Activated CD8-positive, alpha-beta memory T cell treated with anti-CD3 and anti-CD28 coated beads for 24 hours (primary cell): Measurements from ENCODE around the gene MYLIP.

Experiments
- DNase-seq: peaks from one replicate; pipeline ENCODE4 v3.0.0-alpha.2; 2020

The MYLIP gene

DNA sequence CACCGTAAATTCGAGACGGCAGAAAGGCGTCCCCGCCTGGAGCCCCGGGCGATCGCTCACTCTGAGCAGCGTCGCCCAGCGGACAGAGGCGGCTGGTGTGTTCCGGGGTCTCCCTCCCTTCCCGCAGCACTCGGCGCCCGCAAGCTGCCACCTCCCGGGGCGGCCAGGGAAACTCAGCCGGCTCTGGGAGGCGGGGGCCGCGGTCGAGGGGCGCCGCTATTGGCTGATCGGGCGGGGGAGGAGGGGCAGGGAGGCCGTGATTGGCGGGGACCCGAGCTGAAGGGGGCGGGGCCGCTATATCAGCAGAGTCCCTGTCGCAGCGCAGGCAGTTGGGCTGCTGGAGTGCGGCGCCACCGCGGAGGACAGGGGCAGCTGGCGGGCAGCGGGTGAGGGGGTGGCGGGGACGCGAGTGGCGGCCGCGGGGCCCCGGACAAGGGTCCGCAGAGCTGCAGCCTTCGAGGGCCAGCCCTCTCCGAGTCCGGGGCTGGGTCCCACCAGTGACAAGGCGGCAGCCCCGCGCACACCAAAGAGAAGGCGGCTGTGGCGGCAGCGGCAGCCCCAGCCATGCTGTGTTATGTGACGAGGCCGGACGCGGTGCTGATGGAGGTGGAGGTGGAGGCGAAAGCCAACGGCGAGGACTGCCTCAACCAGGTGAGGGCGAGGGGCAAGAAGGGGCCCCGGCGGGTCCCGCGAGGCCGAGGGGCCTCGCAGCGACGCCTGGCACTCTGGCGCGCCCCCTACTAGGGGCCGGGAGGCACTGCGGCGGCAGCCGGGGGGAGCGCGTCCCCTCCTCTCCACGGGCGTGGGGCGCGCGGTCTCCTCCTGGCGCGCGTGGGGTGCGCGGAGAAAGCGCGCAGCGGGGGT is at the start of gene MYLIP:
MYLIP (plus strand) TSS at position 328 of the 864 bp plus-strand sequence; CDS start at position 565, 237 bp downstream.
- peak; percentile 98 for DNase-seq

DNA sequence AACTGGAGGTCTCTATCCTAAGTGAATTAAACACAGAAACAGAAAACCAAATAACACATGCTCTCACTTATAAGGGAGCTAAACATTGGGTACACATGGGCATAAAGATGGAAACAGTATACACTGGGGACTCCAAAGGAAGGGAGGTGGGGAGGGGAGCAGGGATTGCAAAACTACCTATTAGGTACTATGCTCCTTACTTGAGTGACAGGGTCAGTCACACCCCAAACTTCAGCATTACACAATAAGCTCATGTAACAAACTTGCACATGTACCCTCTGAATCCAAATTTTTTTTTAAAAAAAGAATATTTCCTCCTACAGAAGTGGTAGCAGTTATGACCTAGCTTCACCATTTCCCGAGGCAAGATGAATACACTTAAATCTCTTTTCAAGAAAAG is 49.5 kb upstream of the MYLIP start:
- no peak for DNase-seq

DNA sequence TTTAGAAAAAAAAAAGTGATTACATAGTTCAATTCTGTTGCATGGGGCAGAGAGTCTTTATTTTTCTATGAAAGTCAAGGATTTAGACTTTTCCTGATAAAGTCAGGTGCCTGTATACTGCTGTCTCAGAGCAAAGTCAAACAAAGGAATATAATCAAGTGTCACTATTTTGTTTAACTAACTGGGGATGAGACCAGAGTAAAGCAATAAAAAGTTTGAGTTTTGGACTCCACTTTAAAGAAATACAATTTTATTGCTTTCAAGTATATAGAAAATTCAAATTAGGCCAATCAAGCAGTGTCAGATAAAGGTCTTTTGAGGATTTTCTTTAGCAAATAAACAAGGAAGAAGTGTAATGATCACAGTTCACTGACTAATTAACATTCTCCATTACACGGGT is 48.7 kb upstream of the MYLIP start:
- no peak for DNase-seq

DNA sequence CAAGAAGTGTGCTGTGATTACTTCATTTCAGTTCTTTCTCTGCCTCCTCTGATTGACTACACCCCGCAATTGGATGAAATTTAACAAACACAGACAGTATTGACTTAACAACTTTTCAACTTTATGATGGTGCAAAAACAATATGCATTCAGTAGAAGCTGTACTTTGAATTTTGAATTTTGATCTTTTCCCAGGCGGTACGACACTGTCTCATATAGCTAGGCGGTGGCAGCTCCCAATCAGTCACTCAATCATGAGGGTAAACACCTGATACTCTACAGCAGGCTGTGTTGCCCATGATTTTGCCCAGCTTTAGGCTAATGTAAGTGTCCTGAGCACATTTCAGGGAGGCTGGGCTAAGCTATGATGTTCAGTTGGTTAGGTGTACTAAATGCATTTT is 47.6 kb upstream of the MYLIP start:
- DNase-seq = no peak

DNA sequence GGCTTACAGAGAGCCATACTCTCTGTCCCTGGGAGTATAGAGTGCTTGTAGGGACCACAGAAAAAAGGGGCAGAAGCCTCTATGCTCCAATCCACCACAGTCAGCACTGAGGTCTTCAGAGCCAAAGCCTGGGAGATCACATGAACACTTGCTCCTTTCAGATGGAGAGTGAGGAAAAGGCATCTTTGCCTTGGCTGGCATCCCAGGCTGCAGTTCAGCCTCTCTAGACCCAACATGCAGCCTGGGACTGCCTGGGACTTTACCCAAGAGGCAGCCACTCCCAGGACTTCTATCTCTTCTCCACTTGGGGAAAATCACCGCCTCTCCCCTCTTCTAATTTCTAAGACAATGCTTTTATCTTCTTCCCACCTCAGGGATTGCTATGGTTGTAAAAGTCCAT is 46.5 kb upstream of the MYLIP start:
- DNase-seq = no peak

DNA sequence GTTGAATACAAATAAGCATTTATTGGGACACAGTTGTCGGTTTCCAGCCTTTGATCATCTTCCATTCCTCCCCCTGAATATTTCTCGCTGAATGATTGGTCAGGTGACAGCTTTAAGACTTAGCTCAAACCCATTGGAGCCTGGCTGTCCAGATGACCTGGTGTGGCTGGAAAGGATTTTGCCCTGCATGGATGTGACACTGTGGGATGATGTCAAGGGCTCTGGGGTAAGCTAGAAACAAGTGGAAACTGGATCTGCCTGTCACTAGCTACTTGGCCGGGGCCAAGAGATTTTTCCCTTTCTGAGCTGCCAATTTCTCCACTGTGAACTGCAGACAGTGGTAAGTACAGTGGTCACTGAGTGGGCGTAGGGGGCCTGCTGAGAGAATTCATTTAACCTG is 41.9 kb upstream of the MYLIP start:
- DNase-seq = no peak

DNA sequence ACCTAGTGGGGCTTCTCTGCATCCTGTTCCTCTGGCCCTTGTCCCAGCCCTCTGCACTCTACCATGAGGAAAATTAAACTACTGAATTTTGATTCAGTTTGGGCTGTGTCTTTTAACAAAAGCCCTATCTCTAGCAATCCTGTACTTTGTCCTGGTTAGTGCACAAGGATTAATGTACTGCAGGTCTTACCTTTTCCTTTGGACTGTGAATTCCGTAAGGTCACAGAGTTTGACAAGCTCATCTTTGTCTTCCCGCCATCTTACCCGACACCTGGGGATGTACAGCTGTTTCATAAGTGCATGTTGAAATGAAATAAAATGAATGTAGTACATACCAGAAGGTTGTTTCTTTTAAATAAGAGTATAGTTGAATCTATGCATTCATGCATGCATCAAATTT is 41.5 kb upstream of the MYLIP start:
- DNase-seq = no peak

DNA sequence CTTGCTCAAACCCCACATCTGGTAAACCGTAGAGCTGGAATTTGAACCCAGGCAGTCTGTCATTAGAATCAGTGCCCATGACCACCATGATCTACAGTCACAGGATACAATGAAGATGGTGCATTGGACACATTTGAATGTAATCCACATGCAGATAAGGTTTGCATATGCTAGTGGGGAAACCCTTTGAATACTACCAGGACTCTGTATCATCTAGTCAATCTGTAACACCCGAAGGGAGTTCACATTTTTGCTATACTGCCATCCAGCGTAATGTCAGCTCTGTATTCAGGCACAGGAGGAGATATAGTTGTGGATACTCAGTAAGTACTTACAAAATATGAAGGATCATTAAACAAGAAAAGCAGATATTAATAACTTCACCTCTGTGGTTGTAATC is 40.5 kb upstream of the MYLIP start:
- DNase-seq = no peak

DNA sequence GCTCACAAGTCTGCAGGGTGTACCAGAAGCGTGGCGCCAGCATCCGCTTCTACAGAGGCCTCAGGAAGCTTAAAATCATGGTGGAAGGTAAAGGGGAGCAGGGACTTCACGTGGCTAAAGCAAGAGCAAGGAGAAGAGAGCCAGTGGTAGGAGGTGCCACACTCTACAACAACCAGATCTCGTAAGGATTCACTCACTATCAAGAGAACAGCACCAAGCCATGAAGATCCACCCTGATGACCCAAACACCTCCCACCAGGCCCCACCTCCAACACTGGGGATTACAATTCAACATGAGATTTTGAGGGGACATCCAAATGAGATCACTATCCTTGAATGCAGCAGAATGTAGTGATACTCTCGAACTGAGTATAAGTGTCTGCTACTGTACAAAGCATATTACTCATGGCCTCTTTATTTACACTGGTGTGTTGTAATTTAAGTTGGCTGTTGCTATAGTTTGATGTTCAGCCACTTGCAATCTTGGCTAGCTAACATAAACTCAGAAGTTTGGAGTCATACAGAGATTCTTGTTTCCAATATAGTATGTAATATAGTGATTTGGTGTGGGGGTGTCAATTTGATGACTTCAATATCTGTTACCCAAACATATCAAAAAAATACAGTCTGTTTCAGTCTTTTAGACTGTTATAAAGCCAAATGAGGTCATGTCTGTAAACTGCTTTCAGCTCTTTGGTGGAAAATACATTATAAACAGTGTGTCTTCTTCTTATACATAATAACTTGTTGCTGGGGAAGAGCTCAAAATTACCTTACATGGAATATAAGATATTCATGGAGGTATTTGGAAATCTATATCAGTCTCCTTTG is 39.4 kb upstream of the MYLIP start:
- no peak for DNase-seq

DNA sequence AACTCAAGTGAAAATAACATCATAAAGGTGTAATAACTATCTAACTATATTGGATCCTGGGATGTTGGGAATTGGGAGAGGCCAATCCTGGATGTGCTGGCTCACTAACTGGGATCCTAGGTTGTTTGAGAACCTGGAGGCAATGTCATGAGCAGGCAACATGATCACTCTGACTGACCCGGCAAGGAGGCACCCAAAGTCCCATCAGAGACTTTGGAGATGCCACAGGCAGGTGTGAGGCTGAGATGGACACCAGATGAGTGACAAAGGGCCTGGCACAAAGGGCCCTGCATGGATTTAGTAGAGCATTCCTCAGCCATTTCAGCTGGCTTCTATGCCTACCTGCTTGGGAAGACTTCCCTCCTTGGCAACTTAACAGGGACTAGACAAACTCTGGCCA is 38.4 kb upstream of the MYLIP start:
- no peak for DNase-seq

DNA sequence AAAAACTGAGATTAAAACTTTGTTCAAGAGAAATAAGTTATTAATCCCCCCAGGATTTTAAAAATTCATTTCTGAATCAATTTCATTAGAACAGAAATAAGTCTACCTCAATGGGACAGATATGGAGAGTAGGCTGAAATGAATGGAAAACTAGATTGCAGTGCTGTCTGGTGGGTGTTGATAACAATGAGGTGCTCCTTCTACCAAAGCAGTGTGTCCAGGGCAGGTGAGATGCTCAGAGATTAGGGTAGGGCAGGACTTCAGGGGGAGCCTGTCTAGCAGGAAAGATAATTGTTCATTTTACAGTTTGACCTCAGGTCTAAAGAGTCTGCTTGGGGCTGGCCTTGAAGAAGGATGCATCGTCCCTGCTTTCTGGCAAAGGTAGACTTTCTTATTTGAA is 38.0 kb upstream of the MYLIP start:
- DNase-seq = no peak

DNA sequence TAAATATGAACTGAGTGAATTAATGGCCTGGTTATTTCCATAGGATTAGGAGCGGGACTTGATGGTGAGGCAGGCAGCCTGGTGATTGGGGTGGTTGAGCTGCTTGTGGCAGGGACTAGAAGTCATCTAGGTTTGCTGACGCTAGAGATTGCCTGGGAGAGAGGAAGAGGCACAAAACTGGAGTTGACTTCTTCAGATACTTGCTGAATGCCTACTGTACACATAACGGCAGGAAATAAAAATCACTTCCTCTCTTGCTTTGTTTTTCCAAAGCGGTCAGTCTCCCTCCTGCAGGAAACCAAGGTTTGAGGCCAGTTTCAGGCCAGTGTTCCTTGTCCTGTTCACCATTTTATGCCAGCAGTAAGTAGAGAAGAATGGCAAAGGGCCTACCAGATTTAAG is 36.7 kb upstream of the MYLIP start:
- DNase-seq = no peak

DNA sequence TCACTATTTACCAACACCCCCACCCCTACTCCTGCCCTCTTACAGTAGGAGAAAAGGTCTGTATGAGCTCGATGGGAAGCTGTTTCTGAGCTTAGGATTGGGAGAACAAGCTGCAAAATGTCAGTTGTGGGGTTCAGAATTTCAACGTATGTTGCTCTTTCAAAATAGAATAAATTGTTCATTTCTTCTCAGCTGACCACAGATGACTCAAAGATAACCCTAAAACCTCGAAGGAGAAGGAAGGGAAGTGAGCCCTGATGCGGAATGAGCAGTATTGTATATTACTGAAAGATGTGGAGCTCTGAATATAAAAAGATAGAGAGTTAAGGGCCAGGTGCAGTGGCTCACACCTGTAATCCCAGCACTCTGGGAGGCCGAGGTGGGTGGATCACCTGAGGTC is 35.9 kb upstream of the MYLIP start:
- DNase-seq = no peak

DNA sequence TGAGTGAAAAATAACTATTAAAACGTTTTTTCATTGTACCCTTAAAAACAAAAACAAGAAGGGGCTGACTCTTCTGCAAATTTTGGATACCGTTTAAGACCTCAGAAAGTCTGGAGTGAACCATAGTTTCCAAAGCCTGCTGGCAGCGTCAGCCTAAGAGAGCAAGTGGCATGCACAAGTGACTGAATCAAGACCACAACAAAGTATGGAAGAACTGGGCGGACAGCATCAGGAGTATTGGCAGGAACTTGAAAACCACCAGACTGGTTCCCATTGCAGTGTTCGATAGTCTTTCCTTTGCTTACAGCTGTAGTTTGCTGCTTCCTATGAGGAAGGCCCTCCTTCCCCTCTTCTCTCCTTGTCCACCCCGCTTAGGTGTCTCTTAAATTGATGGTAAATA is 33.7 kb upstream of the MYLIP start:
- no peak for DNase-seq

DNA sequence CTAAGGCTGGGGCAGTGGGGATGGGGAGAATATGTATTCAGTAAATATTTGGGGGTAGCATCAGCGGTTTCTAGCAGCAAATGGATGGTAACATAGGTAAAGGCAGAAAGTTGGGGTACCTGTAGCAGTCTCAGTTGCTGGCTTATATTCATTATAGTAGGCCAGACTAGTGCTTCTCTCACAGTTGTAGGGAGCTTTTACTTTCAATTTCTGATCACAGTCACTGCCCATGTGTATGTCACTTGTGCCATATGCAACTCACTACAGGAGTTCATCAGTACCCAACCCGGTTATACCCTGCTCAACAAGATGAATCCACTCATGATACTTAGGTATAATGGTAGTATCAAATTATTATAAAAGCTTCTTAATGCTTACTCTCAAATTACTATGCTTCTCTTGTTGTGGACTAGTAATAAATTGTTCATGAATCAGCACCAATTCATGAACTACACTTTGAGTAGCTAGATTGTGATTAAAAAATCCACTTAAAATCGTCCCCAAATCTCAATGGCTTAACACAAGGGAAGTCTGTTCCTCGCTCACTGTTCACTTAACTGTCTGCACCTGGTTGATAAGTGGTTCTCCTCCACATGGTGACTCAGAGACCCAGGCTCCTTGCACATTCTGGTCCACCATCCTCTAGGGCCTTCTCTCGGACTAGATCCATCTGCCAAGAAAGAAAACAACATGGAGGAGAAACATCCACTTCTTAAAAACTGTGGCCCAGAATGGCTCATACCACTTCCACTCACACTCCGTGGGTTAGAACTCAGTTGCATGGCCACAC is 31.3 kb upstream of the MYLIP start:
- DNase-seq = no peak

DNA sequence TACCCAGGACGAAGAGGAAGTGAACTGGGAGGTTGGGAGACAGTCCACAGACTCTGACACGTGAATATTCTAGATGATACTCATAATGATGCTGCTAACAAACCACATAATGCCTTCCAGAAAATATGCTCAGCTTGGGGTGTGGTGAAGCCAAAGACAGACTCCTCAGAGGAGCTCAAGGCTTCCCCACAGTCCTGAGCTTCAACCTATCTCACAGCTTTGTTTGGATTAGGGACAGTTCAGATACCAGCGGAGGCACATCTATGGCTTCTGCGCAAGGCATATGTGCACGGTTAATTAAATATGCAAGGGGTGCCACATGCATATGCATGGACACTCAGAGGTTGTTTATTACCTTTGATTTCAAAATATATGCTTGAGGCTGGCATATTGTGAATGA is 30.7 kb upstream of the MYLIP start:
- no peak for DNase-seq

DNA sequence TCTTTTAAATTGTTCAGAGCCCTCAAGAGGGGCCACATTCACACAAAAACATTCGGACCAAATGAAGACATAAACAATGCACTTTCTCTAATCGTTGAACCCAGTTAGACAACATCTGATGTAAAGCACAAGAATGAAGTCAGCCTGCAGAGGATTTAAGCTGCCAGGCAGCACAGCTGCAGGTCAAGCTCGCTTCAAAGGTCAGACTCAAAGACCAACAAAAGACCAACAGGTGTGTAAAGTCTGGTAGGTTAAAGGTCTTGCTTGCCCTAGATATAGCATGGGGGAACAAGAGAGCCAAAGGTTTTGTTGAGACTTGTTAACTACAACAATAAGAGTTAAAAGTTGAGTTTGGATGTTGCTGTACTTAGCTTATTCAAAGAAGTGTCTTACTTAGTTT is 26.7 kb upstream of the MYLIP start:
- no peak for DNase-seq

DNA sequence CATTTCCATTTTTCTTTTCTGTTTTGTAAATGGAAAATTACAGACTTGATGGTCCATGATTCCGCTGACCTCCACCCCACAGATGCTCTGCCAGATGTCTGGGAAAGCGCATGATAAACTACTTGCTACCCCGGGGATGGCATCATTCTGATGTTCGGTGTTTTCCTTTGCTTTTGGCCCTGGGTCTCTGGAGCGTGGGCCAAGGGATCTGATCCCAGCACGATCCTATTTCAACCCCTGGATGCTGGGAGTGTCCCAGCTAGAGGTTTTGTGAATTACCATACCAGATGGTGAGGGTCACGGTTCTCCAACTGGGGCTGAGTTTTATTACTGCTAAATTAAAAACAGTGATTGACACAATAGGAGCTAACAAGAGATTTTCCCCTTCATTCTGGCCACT is 25.2 kb upstream of the MYLIP start:
- DNase-seq = no peak

DNA sequence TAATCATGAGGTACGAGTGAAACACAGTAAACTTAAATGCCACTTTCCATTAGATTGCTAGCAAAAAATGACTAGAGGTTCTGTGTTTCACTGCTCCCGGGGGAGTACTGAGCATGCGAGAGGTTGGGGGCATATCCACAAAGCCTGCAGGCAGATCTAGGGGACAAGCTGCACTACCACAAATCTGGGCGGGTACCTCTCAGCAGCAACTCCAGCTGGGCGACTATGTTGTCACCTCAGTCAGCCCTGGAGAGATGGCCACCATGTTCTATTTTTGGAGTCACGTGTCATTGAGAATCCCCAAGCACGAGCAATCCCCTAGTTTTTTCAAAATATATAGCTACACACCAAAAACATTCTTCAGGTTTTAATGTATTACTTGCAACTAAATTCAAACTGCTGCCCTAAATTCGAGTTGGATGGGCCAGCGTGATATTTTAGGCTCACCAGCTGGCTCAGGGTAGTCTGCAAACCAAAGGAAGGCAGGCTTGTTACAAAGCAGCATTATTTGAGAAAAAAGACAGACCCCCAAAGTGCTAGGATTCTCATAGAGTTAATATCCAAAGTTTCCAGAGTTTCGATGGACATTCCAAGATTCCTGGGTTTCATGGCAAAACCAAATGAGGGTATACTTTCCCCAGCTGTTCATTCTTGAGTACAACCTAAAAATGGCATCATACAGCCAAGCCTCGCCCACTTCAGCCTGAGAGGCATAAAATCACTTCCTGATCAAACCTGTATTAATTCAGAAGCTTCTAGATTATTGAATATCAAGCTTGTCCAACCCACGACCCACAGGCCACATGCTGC is 24.1 kb upstream of the MYLIP start:
- no peak for DNase-seq

DNA sequence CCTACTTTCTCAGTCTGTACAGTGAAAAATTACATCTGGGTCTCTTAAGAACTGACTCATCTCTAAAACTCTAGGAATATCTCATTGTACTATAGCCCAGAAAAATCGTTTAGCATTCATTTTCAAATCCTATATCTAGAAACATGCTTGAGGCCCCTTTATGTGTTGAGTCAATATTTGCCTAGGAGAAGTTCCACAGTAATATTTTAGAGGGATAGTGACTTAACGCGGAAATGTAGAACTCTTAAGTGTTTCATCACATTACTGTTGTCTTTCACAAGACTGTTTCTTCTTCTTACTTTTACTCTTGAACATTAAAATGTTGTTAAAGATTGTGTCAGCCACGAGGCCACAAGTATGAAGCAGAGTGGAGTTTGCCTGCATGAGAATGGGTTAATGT is 23.0 kb upstream of the MYLIP start:
- no peak for DNase-seq

DNA sequence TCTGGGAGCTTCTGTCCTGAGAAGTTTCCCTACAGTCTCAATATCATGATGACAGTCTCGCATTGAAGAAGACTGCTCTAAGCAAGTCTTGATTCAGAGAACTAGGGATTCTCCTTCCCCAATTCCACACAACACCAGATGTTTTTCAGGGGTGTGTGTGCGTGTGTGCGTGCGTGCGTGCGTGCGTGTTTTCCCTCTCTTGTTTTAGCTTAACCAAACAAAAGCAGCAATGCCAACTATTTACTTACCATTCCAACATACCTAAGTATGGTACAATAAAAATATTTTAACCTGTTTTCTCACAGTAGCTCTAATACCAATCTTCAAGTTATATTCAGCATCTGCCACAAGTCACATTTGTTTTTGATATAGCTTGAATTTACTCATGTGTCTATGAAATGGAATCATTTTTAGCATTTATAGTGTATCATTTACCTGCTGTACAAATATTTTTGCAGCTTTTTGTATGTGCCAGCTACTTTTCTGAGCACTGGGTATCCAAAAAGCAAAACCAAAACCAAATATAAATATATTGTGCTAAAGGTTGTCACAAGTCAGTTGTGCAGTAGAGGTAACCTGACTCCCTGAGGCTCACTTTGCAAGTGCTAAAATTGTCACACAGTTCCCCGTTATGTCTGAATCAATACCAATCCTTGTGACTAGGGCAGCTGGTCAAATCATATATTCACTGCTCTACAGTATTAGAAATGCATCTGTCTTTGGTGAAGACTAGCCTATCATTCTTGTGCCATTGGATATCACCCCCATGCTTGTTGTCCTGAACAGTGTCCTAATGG is 21.7 kb upstream of the MYLIP start:
- no peak for DNase-seq

DNA sequence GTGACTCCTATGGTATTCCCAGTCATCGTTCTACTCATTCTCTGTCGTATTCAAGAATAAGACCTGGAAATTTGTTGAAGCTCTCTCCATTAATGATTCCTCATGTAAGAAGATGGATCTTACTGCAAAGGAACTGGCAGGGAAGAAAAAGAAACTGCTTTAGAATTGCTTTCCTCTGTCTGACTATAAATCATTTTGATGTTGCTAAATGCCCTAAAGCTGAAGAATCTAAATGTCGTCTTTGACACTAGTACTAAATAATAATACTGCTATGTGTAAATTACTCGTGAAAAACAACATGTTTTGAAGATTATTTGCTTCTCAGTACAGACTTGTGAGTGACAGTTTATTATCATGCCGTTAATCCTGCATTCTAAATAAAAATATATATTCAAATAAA is 20.5 kb upstream of the MYLIP start:
- no peak for DNase-seq
